Tibial nerve (tissue), 4 donors: ENCODE data around the gene FBXW11. TPM values are rescaled to one million over a fixed set of nuclear protein-coding genes. Genes with fewer than 3 reads are reported as not detected.

Experiments used
- DNase-seq, 2 donors: peaks; one replicate each; pipeline ENCODE4 v3.0.0-alpha.2; 2019; ENCODE audit warnings: low spot score in 2 of 2
- H3K27ac ChIP-seq, 4 donors: fragments of 200-600 bp; sonication (generic) in 3 of 4; one replicate each; pipeline ENCODE4 v1.5.1; 2017 to 2019; ENCODE audit warnings: mild to moderate bottlenecking in 1 of 4
- H3K27me3 ChIP-seq, 2 donors: fragments of 200-600 bp; sonication (generic) in 1 of 2; one replicate each; pipeline versions ENCODE4 v1.5.1 to v1.6.0; 2017 to 2019
- H3K36me3 ChIP-seq, 3 donors: fragments of 200-600 bp; sonication (generic); one replicate each; pipeline ENCODE4 v1.5.1; 2018 to 2019
- H3K4me1 ChIP-seq, 4 donors: fragments of 200-600 bp; sonication (generic) in 3 of 4; one replicate each; pipeline ENCODE4 v1.5.1; 2017 to 2019
- H3K4me3 ChIP-seq, 4 donors: fragments of 200-600 bp; sonication (generic) in 3 of 4; one replicate each; pipeline ENCODE4 v1.5.1; 2017 to 2019; ENCODE audit warnings: mild to moderate bottlenecking in 1 of 4, moderate library complexity in 1 of 4
- H3K9me3 ChIP-seq, 4 donors: fragments of 200-600 bp; sonication (generic) in 3 of 4; one replicate each; pipeline ENCODE4 v1.5.1; 2017 to 2019
- CTCF ChIP-seq, 5 experiments: fragments of 200-600 bp in 3 of 5; fragments of 450-650 bp in 2 of 5; sonication (generic) in 3 of 5; IDR thresholded peaks; one replicate each; pipeline ENCODE4 v1.5.1; 2016 to 2019; ENCODE audit warnings: antibody characterized with exemption in 5 of 5, mild to moderate bottlenecking in 3 of 5, moderate library complexity in 2 of 5
- EP300 ChIP-seq, 2 donors: sonication (generic); formaldehyde crosslinking; IDR thresholded peaks; one replicate each; pipeline ENCODE4 v1.6.1; 2017; ENCODE audit warnings: antibody characterized with exemption in 2 of 2, mild to moderate bottlenecking in 1 of 2
- POLR2A ChIP-seq, 2 donors: fragments of 450-650 bp; IDR thresholded peaks; one replicate each; pipeline ENCODE4 v1.6.1; 2017; ENCODE audit warnings: antibody characterized with exemption in 2 of 2, mild to moderate bottlenecking in 2 of 2, moderate library complexity in 2 of 2
- WGBS, 2 donors: methylation state at CpG; one replicate each; pipeline ENCODE4 v1.1.5; 2018; 5-methylcytosine and 5-hydroxymethylcytosine counted together
- total RNA-seq, 4 donors: library from RNA; depleted of rRNA; stranded (reverse); fragments of >200 nt; gene quantifications; one replicate each; pipeline ENCODE4 v1.1.0, GENCODE V29; 2016

Gene FBXW11
- total RNA-seq, 4 donors from 2014 or later = 49.2 to 96.4 (median 73.4) TPM

- H3K4me3 ChIP-seq = no peak overlapping the region
- 93 to 96% methylated on average over 4 of the region's 4 CpGs for WGBS, 2 donors
- DNase-seq = no peak
- H3K36me3 ChIP-seq = peaks cover 0 to 21% (median 0%) of the 10 kb centered on the region in 3 donors
- no peak overlapping the region for H3K27ac ChIP-seq
- TF ChIP-seq CTCF (IDR thresholded peaks at IDR 0.05) = no peak
- TF ChIP-seq POLR2A (IDR thresholded peaks at IDR 0.05) = no peak
- no peak for TF ChIP-seq EP300 (IDR thresholded peaks at IDR 0.05)
- H3K27me3 ChIP-seq = no peaks in the 10 kb centered on the region
- H3K4me1 ChIP-seq = peaks cover 0 to 3% (median 0%) of the 10 kb centered on the region in 4 donors
- peaks cover 0 to 22% (median 5%) of the 10 kb centered on the region in 4 donors for H3K9me3 ChIP-seq
Measured at GRCh38 chr5:171937351-171937750, 69.1 kb downstream of the FBXW11 start.

GRCh38 chr5:171934586-171934985 lies 71.9 kb downstream of the FBXW11 start:
- no peak for DNase-seq
- TF ChIP-seq POLR2A (IDR thresholded peaks at IDR 0.05) (no peak), EP300 (IDR thresholded peaks at IDR 0.05) (no peak), CTCF (IDR thresholded peaks at IDR 0.05) (no peak)
- no peak overlapping the region for H3K27ac ChIP-seq
- H3K36me3 ChIP-seq = peaks cover 0 to 24% (median 0%) of the 10 kb centered on the region in 3 donors
- H3K4me1 ChIP-seq = no peaks in the 10 kb centered on the region
- no peak overlapping the region for H3K4me3 ChIP-seq
- H3K9me3 ChIP-seq = peaks cover 0 to 29% (median 5%) of the 10 kb centered on the region in 4 donors
- H3K27me3 ChIP-seq = no peaks in the 10 kb centered on the region
- WGBS, 2 donors = 96 to 98% methylated on average over 5 of the region's 5 CpGs

DNA sequence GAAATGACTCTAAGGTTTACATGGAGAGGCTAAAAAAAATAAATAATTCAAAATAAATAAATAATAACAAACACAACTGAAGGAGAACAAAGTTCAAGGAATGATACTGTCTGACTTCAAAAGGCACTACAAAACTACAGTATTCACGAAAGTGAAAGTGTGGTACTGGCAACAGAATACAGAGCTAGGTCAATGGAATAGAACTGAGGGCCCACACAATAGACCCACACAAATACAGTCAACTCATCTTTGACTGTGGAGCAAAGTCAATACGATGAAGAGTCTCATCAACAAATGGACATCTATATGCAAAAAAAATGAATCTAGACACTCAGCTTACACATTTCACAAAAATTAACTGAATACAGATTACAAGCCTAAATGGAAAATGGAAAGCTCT lies 75.3 kb downstream of the FBXW11 start:
- H3K27ac ChIP-seq = no peak overlapping the region
- H3K36me3 ChIP-seq = peaks cover 0 to 24% (median 0%) of the 10 kb centered on the region in 3 donors
- no peak for DNase-seq
- H3K4me3 ChIP-seq = no peak overlapping the region
- H3K4me1 ChIP-seq = no peaks in the 10 kb centered on the region
- TF ChIP-seq EP300 (IDR thresholded peaks at IDR 0.05) (no peak), POLR2A (IDR thresholded peaks at IDR 0.05) (no peak), CTCF (IDR thresholded peaks at IDR 0.05) (no peak)
- no peaks in the 10 kb centered on the region for H3K27me3 ChIP-seq
- WGBS, 2 donors = 92 to 95% methylated on average over 2 of the region's 2 CpGs
- peaks cover 0 to 29% (median 5%) of the 10 kb centered on the region in 4 donors for H3K9me3 ChIP-seq

DNA sequence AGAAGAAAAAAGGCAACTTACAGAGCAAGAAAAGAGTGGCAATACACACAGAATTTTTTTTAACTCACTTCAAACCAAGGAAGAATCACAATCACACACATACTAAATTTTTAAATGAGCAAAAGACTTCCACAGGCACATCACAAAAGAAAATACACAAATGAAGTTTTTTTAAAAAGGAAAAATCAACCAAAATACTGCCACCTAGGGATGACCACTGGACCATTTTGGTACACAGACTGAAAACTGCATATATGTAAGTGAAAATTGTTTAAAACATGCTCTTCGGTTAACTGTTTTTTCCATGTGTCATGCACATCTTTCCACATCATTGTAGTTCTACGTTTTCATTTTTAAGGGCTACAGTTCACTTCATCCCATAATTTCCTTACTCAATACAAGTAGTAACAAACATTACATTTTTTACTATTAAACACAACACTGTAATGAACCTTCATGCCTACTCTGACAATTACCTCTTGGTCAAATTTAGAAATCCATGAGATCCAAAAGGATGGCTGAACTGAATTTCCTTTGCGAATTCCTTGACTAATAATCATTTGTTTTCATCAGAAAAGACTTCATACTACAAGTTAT lies 79.0 kb downstream of the FBXW11 start:
- no peak for TF ChIP-seq EP300 (IDR thresholded peaks at IDR 0.05)
- TF ChIP-seq CTCF (IDR thresholded peaks at IDR 0.05) = no peak
- no peak for TF ChIP-seq POLR2A (IDR thresholded peaks at IDR 0.05)
- DNase-seq = no peak
- 90 to 93% methylated on average over 3 of the region's 3 CpGs for WGBS, 2 donors
- H3K9me3 ChIP-seq = peaks cover 0 to 7% (median 0%) of the 10 kb centered on the region in 4 donors
- H3K4me3 ChIP-seq = no peak overlapping the region
- H3K36me3 ChIP-seq = peaks cover 0 to 4% (median 0%) of the 10 kb centered on the region in 3 donors
- peaks cover 0 to 16% (median 0%) of the 10 kb centered on the region in 4 donors for H3K4me1 ChIP-seq
- H3K27ac ChIP-seq = no peak overlapping the region
- H3K27me3 ChIP-seq = no peaks in the 10 kb centered on the region

DNA sequence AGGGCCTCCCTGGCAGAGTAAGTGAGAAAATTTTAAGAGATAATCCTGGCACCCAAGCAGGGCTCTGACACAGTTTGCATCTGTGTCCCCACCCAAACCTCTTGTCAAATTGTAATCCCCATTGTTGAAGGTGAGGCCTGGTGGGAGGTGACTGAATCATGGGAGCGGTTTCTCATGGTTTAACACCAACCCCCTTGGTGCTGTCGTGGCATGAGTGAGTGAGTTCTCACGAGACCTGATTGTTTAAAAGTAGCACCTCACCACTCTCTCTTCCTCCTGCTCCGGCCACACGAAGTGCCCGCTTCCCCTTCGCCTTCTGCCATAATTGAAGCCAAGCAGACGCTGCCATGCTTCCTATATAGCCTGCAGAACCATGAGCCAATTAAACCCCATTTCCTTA lies 80.1 kb downstream of the FBXW11 start:
- 86 to 87% methylated on average over 8 of the region's 8 CpGs for WGBS, 2 donors
- Histone ChIP-seq H3K4me1 (peaks cover 0 to 20% (median 0%) of the 10 kb centered on the region in 4 donors), H3K27ac (no peak overlapping the region), H3K9me3 (peaks cover 0 to 5% (median 0%) of the 10 kb centered on the region in 4 donors), H3K27me3 (no peaks in the 10 kb centered on the region), H3K4me3 (no peak overlapping the region), H3K36me3 (no peaks in the 10 kb centered on the region)
- TF ChIP-seq CTCF (IDR thresholded peaks at IDR 0.05) = no peak
- no peak for TF ChIP-seq EP300 (IDR thresholded peaks at IDR 0.05)
- TF ChIP-seq POLR2A (IDR thresholded peaks at IDR 0.05) = no peak
- no peak for DNase-seq
